ENCODE measurements around the gene TBC1D8B. TPM values are rescaled to one million over a fixed set of nuclear protein-coding genes. Genes with fewer than 3 reads are reported as not detected.
A peak's percentile ranks its signal among the peaks of the same experiment; 100 is the strongest.
"Not testable (repeated sequence)": the region's sequence is repeated elsewhere in the genome, so short reads cannot be mapped to it uniquely, and the experiment has no call there.

Gene TBC1D8B
- total RNA-seq, 4 donors from 2014 or later = 5.3 to 27.9 (median 10.0) TPM

- intact Hi-C loops (cut with DNase I; ENCODE audit: low total_unique reads) = no loop called here
- H3K4me1 ChIP-seq = no peaks in the 10 kb centered on the region
- TF ChIP-seq, protein P1, sequence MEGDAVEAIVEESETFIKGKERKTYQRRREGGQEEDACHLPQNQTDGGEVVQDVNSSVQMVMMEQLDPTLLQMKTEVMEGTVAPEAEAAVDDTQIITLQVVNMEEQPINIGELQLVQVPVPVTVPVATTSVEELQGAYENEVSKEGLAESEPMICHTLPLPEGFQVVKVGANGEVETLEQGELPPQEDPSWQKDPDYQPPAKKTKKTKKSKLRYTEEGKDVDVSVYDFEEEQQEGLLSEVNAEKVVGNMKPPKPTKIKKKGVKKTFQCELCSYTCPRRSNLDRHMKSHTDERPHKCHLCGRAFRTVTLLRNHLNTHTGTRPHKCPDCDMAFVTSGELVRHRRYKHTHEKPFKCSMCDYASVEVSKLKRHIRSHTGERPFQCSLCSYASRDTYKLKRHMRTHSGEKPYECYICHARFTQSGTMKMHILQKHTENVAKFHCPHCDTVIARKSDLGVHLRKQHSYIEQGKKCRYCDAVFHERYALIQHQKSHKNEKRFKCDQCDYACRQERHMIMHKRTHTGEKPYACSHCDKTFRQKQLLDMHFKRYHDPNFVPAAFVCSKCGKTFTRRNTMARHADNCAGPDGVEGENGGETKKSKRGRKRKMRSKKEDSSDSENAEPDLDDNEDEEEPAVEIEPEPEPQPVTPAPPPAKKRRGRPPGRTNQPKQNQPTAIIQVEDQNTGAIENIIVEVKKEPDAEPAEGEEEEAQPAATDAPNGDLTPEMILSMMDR (IDR thresholded peaks at IDR 0.05) = no peak
- TF ChIP-seq POLR2A (IDR thresholded peaks at IDR 0.05) = no peak
- H3K4me3 ChIP-seq = no peak overlapping the region
- H3K9me3 ChIP-seq = no peaks in the 10 kb centered on the region
- H3K36me3 ChIP-seq = no peaks in the 10 kb centered on the region
- H3K27ac ChIP-seq = no peak overlapping the region
- DNase-seq = no peak
- H3K27me3 ChIP-seq = peaks cover 0 to 10% of the 10 kb centered on the region in 2 donors
Observed at GRCh38 chrX:106783716-106784115, 18.8 kb upstream of the TBC1D8B start.

DNA sequence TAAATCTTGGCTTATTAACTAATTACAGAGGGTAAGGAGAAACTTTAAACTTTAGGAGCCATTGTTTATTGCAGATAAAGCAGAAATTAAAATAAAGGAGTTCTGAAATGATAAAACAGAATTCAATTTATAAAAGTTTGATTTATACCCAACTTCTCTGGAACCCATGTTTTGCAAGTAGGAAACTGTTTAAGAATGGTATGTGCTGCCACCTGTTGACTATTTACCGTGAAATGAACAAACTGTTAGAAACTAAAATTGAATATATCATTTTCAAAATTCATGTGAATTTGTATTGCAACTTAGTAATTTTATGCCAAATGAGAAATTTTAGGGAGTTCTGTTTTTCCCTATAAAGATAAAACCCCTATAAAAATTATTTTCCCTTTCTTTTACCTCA is 11.0 kb upstream of the TBC1D8B start:
- no peak overlapping the region for H3K27ac ChIP-seq
- intact Hi-C loops (cut with DNase I; ENCODE audit: low total_unique reads) = no loop called here
- H3K4me3 ChIP-seq = no peak overlapping the region
- H3K36me3 ChIP-seq = no peaks in the 10 kb centered on the region
- no peaks in the 10 kb centered on the region for H3K9me3 ChIP-seq
- H3K4me1 ChIP-seq = no peaks in the 10 kb centered on the region
- DNase-seq = no peak
- no peaks in the 10 kb centered on the region for H3K27me3 ChIP-seq
- TF ChIP-seq, protein P1 (IDR thresholded peaks at IDR 0.05) = peak in 1 of 4 experiments; percentile 9
- TF ChIP-seq POLR2A (IDR thresholded peaks at IDR 0.05) = no peak

- TF ChIP-seq POLR2A (IDR thresholded peaks at IDR 0.05) = no peak
- TF ChIP-seq, protein P1 (IDR thresholded peaks at IDR 0.05) = no peak
- Histone ChIP-seq H3K4me1 (no peaks in the 10 kb centered on the region), H3K27ac (no peak overlapping the region), H3K9me3 (no peaks in the 10 kb centered on the region), H3K36me3 (no peaks in the 10 kb centered on the region), H3K4me3 (peak overlapping the region; percentile 50 to 51), H3K27me3 (no peaks in the 10 kb centered on the region)
- intact Hi-C loops (cut with DNase I; ENCODE audit: low total_unique reads) = no loop called here
- no peak for DNase-seq
Observed at GRCh38 chrX:106802063-106802387, 448 bp upstream of the TBC1D8B start.

DNA sequence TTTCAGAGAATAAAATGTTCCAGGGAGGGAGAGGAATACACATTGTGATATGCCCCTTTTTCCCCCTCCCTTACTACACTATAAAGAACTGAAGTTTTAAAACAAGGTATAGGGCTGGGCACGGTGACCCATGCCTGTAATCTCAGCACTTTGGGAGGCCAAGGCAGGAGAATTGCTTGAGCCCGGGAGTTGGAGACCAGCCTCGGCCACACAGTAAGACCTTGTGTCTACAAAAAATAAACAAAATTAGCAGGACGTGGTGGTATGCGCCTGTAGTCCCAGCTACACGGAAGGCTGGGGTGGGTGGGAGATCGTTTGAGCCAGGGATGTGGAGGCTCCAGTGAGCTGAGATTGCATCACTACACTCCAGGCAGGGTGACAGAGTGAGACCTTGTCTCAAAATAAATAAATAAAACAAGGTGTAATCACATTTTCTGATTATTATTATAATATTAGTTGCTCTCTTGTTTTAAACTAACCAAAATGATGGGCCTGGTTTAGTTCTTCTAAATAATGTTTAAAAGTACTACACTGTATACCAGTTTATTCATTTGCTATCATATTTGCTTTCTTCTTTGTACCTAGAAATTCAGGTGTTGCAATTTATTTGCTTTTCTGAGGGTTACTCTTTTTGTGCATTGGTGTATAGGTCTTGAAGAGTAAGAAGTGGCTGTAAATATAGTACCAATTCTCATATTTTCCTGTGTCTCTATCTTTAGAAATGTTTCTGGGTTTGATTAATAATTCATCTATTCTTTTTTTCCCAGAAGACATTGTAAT is 8.8 kb downstream of the TBC1D8B start:
- no peak for TF ChIP-seq POLR2A (IDR thresholded peaks at IDR 0.05)
- TF ChIP-seq, protein P1 (IDR thresholded peaks at IDR 0.05) = no peak
- intact Hi-C loops (cut with DNase I; ENCODE audit: low total_unique reads) = no loop called here
- no peak overlapping the region for H3K27ac ChIP-seq
- DNase-seq = no peak
- H3K27me3 ChIP-seq = no peaks in the 10 kb centered on the region
- H3K9me3 ChIP-seq = no peaks in the 10 kb centered on the region
- no peaks in the 10 kb centered on the region for H3K36me3 ChIP-seq
- no peak overlapping the region for H3K4me3 ChIP-seq
- no peaks in the 10 kb centered on the region for H3K4me1 ChIP-seq

DNA sequence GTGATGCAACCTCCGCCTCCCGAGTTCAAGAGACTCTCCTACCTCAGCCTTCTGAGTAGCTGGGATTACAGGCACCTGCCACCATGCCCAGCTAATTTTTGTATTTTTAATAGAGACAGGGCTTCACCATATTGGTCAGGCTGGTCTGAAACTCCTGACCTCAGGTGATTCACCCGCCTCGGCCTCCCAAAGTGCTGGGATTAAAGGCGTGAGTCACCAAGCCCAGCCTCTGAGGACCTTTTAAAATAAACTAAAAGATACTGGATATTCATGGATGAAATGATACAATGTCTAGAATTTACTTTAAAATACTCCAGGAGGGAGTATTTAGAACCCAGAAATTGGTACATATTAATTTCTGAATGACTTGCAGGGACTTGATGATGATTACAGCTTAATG is 10.5 kb downstream of the TBC1D8B start:
- intact Hi-C loops (cut with DNase I; ENCODE audit: low total_unique reads); H3K27me3 ChIP-seq; H3K27ac ChIP-seq; H3K9me3 ChIP-seq; DNase-seq; H3K4me1 ChIP-seq; H3K4me3 ChIP-seq; H3K36me3 ChIP-seq: not testable (repeated sequence)

GRCh38 chrX:106814093-106814492 is 11.6 kb downstream of the TBC1D8B start:
- H3K4me3 ChIP-seq; H3K36me3 ChIP-seq; intact Hi-C loops (cut with DNase I; ENCODE audit: low total_unique reads); H3K27ac ChIP-seq; DNase-seq; H3K4me1 ChIP-seq; H3K27me3 ChIP-seq; H3K9me3 ChIP-seq: not testable (repeated sequence)

Data from uterus (tissue), 4 donors.